ENCODE measurements around the gene BLOC1S5. TPM values are rescaled to one million over a fixed set of nuclear protein-coding genes. Genes with fewer than 3 reads are reported as not detected.

BLOC1S5 gene
- total RNA-seq, 1 donor from 2014 or later, result 19.7 TPM

DNA sequence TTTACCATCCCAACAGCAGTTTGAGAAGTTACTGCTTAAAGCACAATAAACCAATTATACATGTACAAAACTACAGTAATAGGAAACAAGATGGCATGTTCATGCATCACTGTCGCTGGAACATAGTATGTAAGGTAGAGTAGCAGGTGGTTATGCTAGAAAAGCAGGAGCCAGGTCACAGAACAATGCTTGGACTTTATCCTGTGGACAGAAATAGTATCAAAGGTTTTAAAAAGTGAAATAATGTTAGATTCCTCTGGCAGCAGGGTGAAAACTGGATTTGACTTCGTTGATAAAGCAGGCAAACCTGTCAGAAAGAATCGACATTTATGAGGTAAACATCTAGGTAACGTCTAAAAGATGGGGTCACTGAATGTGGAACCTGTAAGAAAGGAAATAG is 2.5 kb downstream of the BLOC1S5 start:
- TF ChIP-seq, protein P1, sequence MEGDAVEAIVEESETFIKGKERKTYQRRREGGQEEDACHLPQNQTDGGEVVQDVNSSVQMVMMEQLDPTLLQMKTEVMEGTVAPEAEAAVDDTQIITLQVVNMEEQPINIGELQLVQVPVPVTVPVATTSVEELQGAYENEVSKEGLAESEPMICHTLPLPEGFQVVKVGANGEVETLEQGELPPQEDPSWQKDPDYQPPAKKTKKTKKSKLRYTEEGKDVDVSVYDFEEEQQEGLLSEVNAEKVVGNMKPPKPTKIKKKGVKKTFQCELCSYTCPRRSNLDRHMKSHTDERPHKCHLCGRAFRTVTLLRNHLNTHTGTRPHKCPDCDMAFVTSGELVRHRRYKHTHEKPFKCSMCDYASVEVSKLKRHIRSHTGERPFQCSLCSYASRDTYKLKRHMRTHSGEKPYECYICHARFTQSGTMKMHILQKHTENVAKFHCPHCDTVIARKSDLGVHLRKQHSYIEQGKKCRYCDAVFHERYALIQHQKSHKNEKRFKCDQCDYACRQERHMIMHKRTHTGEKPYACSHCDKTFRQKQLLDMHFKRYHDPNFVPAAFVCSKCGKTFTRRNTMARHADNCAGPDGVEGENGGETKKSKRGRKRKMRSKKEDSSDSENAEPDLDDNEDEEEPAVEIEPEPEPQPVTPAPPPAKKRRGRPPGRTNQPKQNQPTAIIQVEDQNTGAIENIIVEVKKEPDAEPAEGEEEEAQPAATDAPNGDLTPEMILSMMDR (IDR thresholded peaks at IDR 0.05; ENCODE audit: unreplicated experiment), result no peak
- no peak for DNase-seq (ENCODE audit: low spot score in 2 of 2, unreplicated experiment in 2 of 2)
- Mint-ChIP-seq H3K27me3 (ENCODE audit: low read depth) (no peaks in the 10 kb centered on the region), H3K9me3 (no peaks in the 10 kb centered on the region), H3K36me3 (peaks cover 13% of the 10 kb centered on the region), H3K27ac (no peak overlapping the region), H3K4me1 (peaks cover 18% of the 10 kb centered on the region), H3K4me3 (no peak overlapping the region)

DNA sequence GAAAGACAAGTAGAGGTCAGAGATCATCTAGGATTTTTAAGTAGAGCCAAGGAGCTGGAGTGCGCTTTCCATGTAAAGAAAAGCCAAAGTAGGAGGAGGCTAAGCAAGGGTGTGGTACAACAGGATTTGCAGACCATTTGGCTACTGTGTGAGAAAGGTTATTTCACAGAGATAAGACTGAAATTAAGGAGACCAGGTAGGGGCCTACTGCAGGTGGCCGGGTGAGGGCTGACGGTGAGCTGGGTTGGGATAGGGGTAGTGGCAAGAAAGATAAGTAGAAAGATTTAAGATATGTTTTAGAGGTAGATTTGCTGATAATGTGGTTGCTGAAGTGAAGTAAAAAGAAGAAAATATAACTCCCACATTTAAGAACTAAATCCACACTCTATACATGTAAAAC is 3.8 kb downstream of the BLOC1S5 start:
- Mint-ChIP-seq H3K4me3 (no peak overlapping the region), H3K4me1 (peaks cover 18% of the 10 kb centered on the region), H3K27me3 (ENCODE audit: low read depth) (no peaks in the 10 kb centered on the region), H3K36me3 (peaks cover 13% of the 10 kb centered on the region), H3K9me3 (no peaks in the 10 kb centered on the region), H3K27ac (no peak overlapping the region)
- TF ChIP-seq, protein P1 (IDR thresholded peaks at IDR 0.05; ENCODE audit: unreplicated experiment), result no peak
- DNase-seq (ENCODE audit: low spot score in 2 of 2, unreplicated experiment in 2 of 2), result no peak

DNA sequence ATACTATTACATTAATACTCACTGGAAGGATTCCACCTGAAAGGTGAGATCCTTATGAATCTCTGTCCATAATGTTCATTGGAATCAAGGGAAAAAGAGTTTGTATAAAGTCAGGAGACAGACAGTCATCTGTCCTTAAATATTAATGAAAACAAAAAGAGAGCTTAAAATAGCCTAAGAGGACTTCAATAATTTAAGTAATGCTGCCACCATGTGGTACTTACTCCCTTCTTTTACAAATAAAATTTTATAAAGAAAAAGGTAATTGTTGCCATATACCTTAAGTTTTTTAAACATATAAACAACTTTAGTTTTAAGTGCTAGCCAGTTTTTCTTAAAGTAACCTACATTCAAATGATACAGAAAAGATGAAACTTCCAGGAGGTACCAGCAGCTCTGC is 5.1 kb downstream of the BLOC1S5 start:
- H3K27me3 Mint-ChIP-seq (ENCODE audit: low read depth), result no peaks in the 10 kb centered on the region
- H3K9me3 Mint-ChIP-seq, result no peaks in the 10 kb centered on the region
- TF ChIP-seq, protein P1 (IDR thresholded peaks at IDR 0.05; ENCODE audit: unreplicated experiment), result peak; percentile 28
- DNase-seq (ENCODE audit: low spot score in 2 of 2, unreplicated experiment in 2 of 2), result no peak
- H3K4me1 Mint-ChIP-seq, result peaks cover 12% of the 10 kb centered on the region
- peaks cover 13% of the 10 kb centered on the region for H3K36me3 Mint-ChIP-seq
- H3K27ac Mint-ChIP-seq, result peak overlapping the region; percentile 7
- no peak overlapping the region for H3K4me3 Mint-ChIP-seq

DNA sequence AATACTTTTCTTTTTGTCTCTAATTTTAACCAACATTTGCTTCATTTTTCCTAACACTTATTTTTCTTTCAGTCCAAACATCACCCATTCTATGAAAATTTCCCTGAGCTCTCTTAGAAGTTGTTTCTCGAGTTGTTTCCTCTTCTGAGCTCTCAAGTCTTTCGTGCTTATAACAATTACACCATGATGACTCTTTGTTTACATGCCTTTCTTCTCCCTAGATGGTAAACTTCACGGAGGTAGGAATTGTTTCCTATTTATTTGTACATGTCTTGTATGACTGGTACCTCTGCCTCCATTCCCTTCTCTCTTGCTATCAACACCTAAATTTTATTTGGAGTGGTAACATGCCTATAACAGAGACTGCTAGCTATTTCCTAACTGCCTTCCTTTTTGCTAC is 6.4 kb downstream of the BLOC1S5 start:
- no peak overlapping the region for H3K27ac Mint-ChIP-seq
- DNase-seq (ENCODE audit: low spot score in 2 of 2, unreplicated experiment in 2 of 2), result no peak
- TF ChIP-seq, protein P1 (IDR thresholded peaks at IDR 0.05; ENCODE audit: unreplicated experiment), result no peak
- peaks cover 7% of the 10 kb centered on the region for H3K4me1 Mint-ChIP-seq
- H3K9me3 Mint-ChIP-seq, result no peaks in the 10 kb centered on the region
- H3K27me3 Mint-ChIP-seq (ENCODE audit: low read depth), result no peaks in the 10 kb centered on the region
- H3K36me3 Mint-ChIP-seq, result peaks cover 13% of the 10 kb centered on the region
- no peak overlapping the region for H3K4me3 Mint-ChIP-seq

DNA sequence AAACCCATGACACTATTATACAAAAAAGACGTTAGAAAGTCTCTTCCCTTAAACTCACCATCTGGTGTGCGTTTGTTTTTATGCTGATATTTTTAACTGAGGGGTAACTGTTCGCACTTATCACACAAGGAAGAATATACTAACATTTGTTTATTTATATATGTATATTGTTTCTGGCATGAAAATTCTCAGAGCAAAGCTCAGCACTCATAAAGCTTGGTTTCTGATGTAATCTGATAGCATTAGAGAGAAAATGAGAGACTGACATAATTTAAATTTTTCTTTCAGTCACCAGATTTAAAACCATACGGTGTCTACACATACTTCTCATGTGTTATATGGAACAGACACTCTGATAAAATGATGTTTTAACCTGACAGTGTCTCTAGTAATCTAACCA is 6.9 kb downstream of the BLOC1S5 start:
- Mint-ChIP-seq H3K4me1 (peaks cover 4% of the 10 kb centered on the region), H3K4me3 (no peak overlapping the region), H3K27me3 (ENCODE audit: low read depth) (no peaks in the 10 kb centered on the region), H3K36me3 (peaks cover 16% of the 10 kb centered on the region), H3K27ac (no peak overlapping the region), H3K9me3 (no peaks in the 10 kb centered on the region)
- DNase-seq (ENCODE audit: low spot score in 2 of 2, unreplicated experiment in 2 of 2), result no peak
- TF ChIP-seq, protein P1 (IDR thresholded peaks at IDR 0.05; ENCODE audit: unreplicated experiment), result no peak

DNA sequence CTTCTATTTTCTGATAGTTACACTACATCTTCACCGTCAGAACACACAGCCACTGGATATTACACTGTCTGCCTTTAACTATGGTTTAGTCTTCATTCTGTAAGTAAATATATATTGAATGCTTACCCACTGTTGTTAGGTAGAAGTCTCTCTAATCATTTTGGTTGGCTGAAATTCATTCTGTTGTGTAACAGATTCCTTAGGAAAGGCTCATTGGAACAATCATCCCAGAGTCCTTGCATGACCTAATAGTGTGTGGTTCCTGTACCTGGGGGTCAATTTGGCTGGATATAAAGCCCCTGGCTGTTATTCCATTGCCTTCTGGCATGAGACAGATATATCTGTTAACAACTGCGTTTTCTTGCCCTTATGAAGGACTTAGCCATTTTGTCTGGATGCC is 9.9 kb downstream of the BLOC1S5 start:
- DNase-seq (ENCODE audit: low spot score in 2 of 2, unreplicated experiment in 2 of 2), result no peak
- Mint-ChIP-seq H3K27ac (no peak overlapping the region), H3K9me3 (peaks cover 2% of the 10 kb centered on the region), H3K4me3 (no peak overlapping the region), H3K27me3 (ENCODE audit: low read depth) (no peaks in the 10 kb centered on the region), H3K36me3 (peaks cover 17% of the 10 kb centered on the region), H3K4me1 (peaks cover 4% of the 10 kb centered on the region)
- TF ChIP-seq, protein P1 (IDR thresholded peaks at IDR 0.05; ENCODE audit: unreplicated experiment), result no peak
